Gastrocnemius medialis (tissue), 4 donors: Measurements from ENCODE around the gene SEMA7A. TPM values are rescaled to one million over a fixed set of nuclear protein-coding genes. Genes with fewer than 3 reads are reported as not detected.

Experiments used
- ATAC-seq, 2 donors: fragments of 150-250 bp; one replicate each; pipeline ENCODE4 v1.9.1; 2016
- DNase-seq, 2 donors: peaks; one replicate each; pipeline ENCODE4 v3.0.0-alpha.2; 2019
- H3K27ac ChIP-seq, 4 donors: fragments of 200-600 bp; sonication (generic); 1 replicate in 1 of 4; 2 replicates in 3 of 4; pipeline ENCODE4 v1.5.1; 2016 to 2018; ENCODE audit warnings: mild to moderate bottlenecking in 2 of 4, moderate library complexity in 1 of 4
- H3K27me3 ChIP-seq, 3 donors: fragments of 200-600 bp; sonication (generic) in 2 of 3; 1 replicate in 1 of 3; 2 replicates in 2 of 3; pipeline versions ENCODE4 v1.5.1 to v1.6.0; 2016 to 2019; ENCODE audit warnings: mild to moderate bottlenecking in 1 of 3, moderate library complexity in 1 of 3
- H3K36me3 ChIP-seq, 2 donors: fragments of 200-600 bp; sonication (generic) in 1 of 2; one replicate each; pipeline ENCODE4 v1.5.1; 2017 to 2018
- H3K4me1 ChIP-seq, 2 donors: fragments of 200-600 bp; sonication (generic) in 1 of 2; one replicate each; pipeline ENCODE4 v1.5.1; 2016 to 2017; ENCODE audit warnings: mild to moderate bottlenecking in 2 of 2
- H3K4me3 ChIP-seq, 4 donors: fragments of 200-600 bp; sonication (generic) in 3 of 4; 1 replicate in 1 of 4; 2 replicates in 3 of 4; pipeline ENCODE4 v1.5.1; 2016 to 2019; ENCODE audit warnings: mild to moderate bottlenecking in 2 of 4
- H3K9me3 ChIP-seq, 3 donors: fragments of 200-600 bp; sonication (generic) in 2 of 3; 1 replicate in 1 of 3; 2 replicates in 2 of 3; pipeline ENCODE4 v1.5.1; 2016 to 2019
- CTCF ChIP-seq, 5 experiments: fragments of 450-650 bp in 3 of 5; fragments of 200-600 bp in 2 of 5; sonication (generic) in 2 of 5; IDR thresholded peaks in 4 of 5; conservative IDR thresholded peaks in 1 of 5; 1 replicate in 4 of 5; 2 replicates in 1 of 5; pipeline ENCODE4 v1.5.1; 2016 to 2019; ENCODE audit warnings: antibody characterized with exemption in 5 of 5, mild to moderate bottlenecking in 3 of 5, moderate library complexity in 3 of 5
- POLR2A ChIP-seq, 2 donors: fragments of 450-650 bp; IDR thresholded peaks; one replicate each; pipeline ENCODE4 v1.6.1; 2017; ENCODE audit warnings: antibody characterized with exemption in 2 of 2, mild to moderate bottlenecking in 2 of 2, moderate library complexity in 2 of 2
- in situ Hi-C, 4 donors: fragments of 200-750 bp; cut with MboI; loops; one replicate each; pipeline versions ENCODE4 v1.15.0 to v1.8.0; 2017; ENCODE audit warnings: low sequenced_read_pairs in 4 of 4
- intact Hi-C: fragments of 100-400 bp; cut with DNase I; formaldehyde crosslinking; loops from one replicate; pipeline ENCODE4 v1.15.1; 2023; ENCODE audit warnings: low total_unique reads
- total RNA-seq, 4 donors: library from RNA; depleted of rRNA; stranded (reverse); fragments of >200 nt; gene quantifications; one replicate each; pipeline versions ENCODE4 v1.1.0 to v1.2.3, GENCODE V29; 2016

SEMA7A gene
- total RNA-seq, 4 donors from 2014 or later: 0.51 to 2.7 (median 2.4) TPM

- intact Hi-C loops (no loop called here), in situ Hi-C loops (no loop called here)
- Histone ChIP-seq H3K4me3 (no peak overlapping the region), H3K27ac (no peak overlapping the region), H3K27me3 (no peaks in the 10 kb centered on the region), H3K4me1 (peaks cover 0 to 3% of the 10 kb centered on the region in 2 donors), H3K36me3 (no peaks in the 10 kb centered on the region), H3K9me3 (no peaks in the 10 kb centered on the region)
- DNase-seq (no peak), ATAC-seq (no peak)
- TF ChIP-seq POLR2A (IDR thresholded peaks at IDR 0.05) (no peak), CTCF (IDR thresholded peaks at IDR 0.05 in 4 of 5, conservative IDR thresholded peaks at IDR 0.05 in 1 of 5) (no peak)
These were observed 29.7 kb downstream of the SEMA7A start for GRCh38 chr15:74403991-74404563.

GRCh38 chr15:74403588-74403919, 30.2 kb downstream of the SEMA7A start:
- TF ChIP-seq POLR2A (IDR thresholded peaks at IDR 0.05) (no peak), CTCF (IDR thresholded peaks at IDR 0.05 in 4 of 5, conservative IDR thresholded peaks at IDR 0.05 in 1 of 5) (no peak)
- Histone ChIP-seq H3K9me3 (no peaks in the 10 kb centered on the region), H3K4me1 (peaks cover 0 to 3% of the 10 kb centered on the region in 2 donors), H3K27me3 (no peaks in the 10 kb centered on the region), H3K27ac (no peak overlapping the region), H3K4me3 (no peak overlapping the region), H3K36me3 (no peaks in the 10 kb centered on the region)
- intact Hi-C loops (no loop called here), in situ Hi-C loops (no loop called here)
- ATAC-seq: no peak
- DNase-seq: no peak

GRCh38 chr15:74402873-74403587, 30.7 kb downstream of the SEMA7A start:
- intact Hi-C loops: no loop called here
- in situ Hi-C loops: no loop called here
- no peak overlapping the region for H3K27ac ChIP-seq
- H3K4me3 ChIP-seq: no peak overlapping the region
- H3K27me3 ChIP-seq: no peaks in the 10 kb centered on the region
- TF ChIP-seq POLR2A (IDR thresholded peaks at IDR 0.05) (no peak), CTCF (IDR thresholded peaks at IDR 0.05 in 4 of 5, conservative IDR thresholded peaks at IDR 0.05 in 1 of 5) (no peak)
- no peaks in the 10 kb centered on the region for H3K9me3 ChIP-seq
- no peak for ATAC-seq
- no peak for DNase-seq
- H3K4me1 ChIP-seq: peaks cover 0 to 3% of the 10 kb centered on the region in 2 donors
- H3K36me3 ChIP-seq: no peaks in the 10 kb centered on the region

- no peak overlapping the region for H3K27ac ChIP-seq
- ATAC-seq (no peak), DNase-seq (no peak)
- peaks cover 0 to 3% of the 10 kb centered on the region in 2 donors for H3K4me1 ChIP-seq
- H3K9me3 ChIP-seq: no peaks in the 10 kb centered on the region
- intact Hi-C loops: no loop called here
- no peak overlapping the region for H3K4me3 ChIP-seq
- H3K27me3 ChIP-seq: no peaks in the 10 kb centered on the region
- no peaks in the 10 kb centered on the region for H3K36me3 ChIP-seq
- TF ChIP-seq POLR2A (IDR thresholded peaks at IDR 0.05) (no peak), CTCF (IDR thresholded peaks at IDR 0.05 in 4 of 5, conservative IDR thresholded peaks at IDR 0.05 in 1 of 5) (no peak)
- in situ Hi-C loops: no loop called here
These were observed 31.4 kb downstream of the SEMA7A start for GRCh38 chr15:74402337-74402841.
